ENCODE measurements around the gene PARD3.

Gene PARD3

DNA sequence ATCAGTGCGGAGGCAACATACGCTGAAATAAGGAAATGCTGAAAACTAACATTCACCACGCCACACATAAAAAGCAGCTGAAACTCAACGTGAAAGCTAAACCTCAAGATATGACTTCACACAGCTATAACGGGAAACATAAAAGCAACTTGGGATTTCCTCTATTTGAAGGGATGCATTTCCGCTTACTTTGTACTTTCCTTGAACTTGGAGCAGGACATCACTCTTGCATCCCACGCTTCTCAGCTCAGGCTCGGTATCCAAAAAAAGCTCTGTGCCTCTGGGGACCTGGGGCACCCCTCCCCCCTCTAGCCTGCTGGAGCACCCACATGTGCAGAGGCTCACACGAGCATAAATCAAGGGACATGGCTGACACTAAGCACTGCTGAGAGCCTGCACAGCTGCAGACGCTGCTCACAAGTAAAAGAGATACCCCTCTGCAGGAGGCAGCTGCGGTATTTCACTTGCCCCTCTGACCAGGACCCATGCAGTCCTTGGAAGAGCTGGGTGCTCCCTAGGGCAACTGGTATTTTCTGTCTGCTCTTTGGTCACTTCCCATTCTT is 34.2 kb downstream of the PARD3 start:
- no peaks in the 10 kb centered on the region for H3K36me3 ChIP-seq
- H3K27me3 ChIP-seq (ENCODE audit: insufficient read depth, low read depth, severe bottlenecking) = no peaks in the 10 kb centered on the region
- DNase-seq = peak; percentile 26
- H3K4me3 ChIP-seq (ENCODE audit: low read depth, low read length) = no peak overlapping the region
- H3K27ac ChIP-seq = no peak overlapping the region
- TF ChIP-seq, protein P1, sequence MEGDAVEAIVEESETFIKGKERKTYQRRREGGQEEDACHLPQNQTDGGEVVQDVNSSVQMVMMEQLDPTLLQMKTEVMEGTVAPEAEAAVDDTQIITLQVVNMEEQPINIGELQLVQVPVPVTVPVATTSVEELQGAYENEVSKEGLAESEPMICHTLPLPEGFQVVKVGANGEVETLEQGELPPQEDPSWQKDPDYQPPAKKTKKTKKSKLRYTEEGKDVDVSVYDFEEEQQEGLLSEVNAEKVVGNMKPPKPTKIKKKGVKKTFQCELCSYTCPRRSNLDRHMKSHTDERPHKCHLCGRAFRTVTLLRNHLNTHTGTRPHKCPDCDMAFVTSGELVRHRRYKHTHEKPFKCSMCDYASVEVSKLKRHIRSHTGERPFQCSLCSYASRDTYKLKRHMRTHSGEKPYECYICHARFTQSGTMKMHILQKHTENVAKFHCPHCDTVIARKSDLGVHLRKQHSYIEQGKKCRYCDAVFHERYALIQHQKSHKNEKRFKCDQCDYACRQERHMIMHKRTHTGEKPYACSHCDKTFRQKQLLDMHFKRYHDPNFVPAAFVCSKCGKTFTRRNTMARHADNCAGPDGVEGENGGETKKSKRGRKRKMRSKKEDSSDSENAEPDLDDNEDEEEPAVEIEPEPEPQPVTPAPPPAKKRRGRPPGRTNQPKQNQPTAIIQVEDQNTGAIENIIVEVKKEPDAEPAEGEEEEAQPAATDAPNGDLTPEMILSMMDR (IDR thresholded peaks at IDR 0.05; ENCODE audit: low read depth, low read length) = no peak
- H3K9me3 ChIP-seq (ENCODE audit: severe bottlenecking) = no peaks in the 10 kb centered on the region

DNA sequence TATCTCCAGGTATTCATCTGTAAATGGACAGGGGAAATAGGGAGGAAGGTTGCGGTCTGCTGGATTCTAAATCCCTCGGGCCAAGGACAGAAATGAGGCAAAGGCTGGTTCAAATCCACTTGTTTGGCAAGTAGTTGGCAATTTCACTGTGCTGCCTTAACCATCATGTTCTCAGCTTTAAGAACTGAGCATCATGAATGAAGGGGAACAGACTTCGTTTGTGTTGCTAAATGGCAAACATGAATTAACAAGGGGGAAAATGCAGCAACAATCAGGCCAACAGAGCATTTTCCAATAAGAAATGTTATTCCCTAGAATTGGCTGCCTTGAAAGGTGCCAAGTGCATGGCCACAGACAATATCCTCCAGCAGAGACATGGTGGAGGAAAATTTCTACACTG is 36.9 kb downstream of the PARD3 start:
- TF ChIP-seq, protein P1 (IDR thresholded peaks at IDR 0.05; ENCODE audit: low read depth, low read length) = no peak

DNA sequence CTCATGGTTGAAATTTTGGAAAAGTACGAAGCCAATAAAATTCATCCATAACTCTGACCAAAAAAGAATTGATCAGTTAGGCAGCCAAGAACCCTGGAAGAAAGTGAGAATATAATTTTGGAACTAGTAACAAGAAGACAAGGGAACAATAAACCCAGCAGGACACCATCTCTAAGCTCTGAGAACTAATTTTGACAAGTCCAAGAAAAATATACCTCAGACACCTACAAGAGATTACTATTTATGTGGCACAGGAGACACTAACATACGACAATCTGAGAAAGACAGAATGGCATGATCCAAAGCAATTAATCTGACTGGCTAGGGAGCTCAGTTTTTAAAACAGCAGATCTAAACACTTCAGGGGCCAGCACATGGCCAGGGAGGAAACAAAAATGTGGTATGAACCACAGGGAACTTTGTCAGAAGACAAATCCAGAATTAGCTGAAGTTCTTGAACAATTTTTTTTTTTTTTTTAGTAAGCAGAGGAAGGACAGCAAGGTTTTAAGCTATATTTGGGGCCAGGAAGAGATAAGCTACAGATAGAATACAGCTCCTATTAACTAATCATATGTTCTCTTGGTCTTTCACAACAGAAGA is 38.9 kb downstream of the PARD3 start:
- Histone ChIP-seq H3K4me3 (ENCODE audit: low read depth, low read length) (no peak overlapping the region), H3K27ac (no peak overlapping the region), H3K36me3 (no peaks in the 10 kb centered on the region)

More for the DNA sequence above, 36.9 kb downstream of the PARD3 start:
- no peak for DNase-seq
- no peaks in the 10 kb centered on the region for H3K27me3 ChIP-seq (ENCODE audit: insufficient read depth, low read depth, severe bottlenecking)
- H3K36me3 ChIP-seq = no peaks in the 10 kb centered on the region
- H3K9me3 ChIP-seq (ENCODE audit: severe bottlenecking) = no peaks in the 10 kb centered on the region
- no peak overlapping the region for H3K4me3 ChIP-seq (ENCODE audit: low read depth, low read length)
- H3K27ac ChIP-seq = no peak overlapping the region

DNA sequence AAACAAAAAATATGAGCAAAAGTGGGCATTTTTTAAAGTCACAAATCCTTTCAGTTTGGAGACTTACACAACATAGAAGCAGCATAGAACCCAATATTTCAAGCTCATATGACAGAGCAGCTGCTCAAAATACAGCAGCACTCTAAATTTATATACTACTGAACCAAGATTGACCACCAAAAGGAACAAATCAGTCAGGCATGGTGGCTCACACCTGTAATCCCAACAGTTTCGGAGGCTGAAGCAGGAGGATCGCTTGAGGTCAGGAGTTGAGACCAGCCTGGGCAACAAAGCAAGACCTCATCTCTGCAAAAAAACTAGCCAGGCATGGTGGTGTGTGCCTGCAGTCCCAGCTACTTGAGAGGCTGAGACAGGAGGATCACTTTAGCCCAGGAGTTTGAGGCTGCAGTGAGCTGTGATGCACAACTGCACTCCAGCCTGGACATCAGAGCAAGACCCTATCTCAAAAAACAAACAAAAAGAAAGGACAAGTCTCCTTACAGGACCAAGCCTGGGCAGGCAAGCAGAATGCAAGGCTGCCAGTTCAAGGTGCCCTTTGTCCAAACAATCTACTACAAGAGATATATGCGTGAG is 40.0 kb downstream of the PARD3 start:
- no peak for DNase-seq
- no peaks in the 10 kb centered on the region for H3K27me3 ChIP-seq (ENCODE audit: insufficient read depth, low read depth, severe bottlenecking)
- no peak overlapping the region for H3K4me3 ChIP-seq (ENCODE audit: low read depth, low read length)
- no peaks in the 10 kb centered on the region for H3K9me3 ChIP-seq (ENCODE audit: severe bottlenecking)
- H3K36me3 ChIP-seq = no peaks in the 10 kb centered on the region
- H3K27ac ChIP-seq = no peak overlapping the region
- TF ChIP-seq, protein P1 (IDR thresholded peaks at IDR 0.05; ENCODE audit: low read depth, low read length) = no peak

More for the DNA sequence above, 38.9 kb downstream of the PARD3 start:
- DNase-seq = no peak
- H3K27me3 ChIP-seq (ENCODE audit: insufficient read depth, low read depth, severe bottlenecking) = no peaks in the 10 kb centered on the region
- TF ChIP-seq, protein P1 (IDR thresholded peaks at IDR 0.05; ENCODE audit: low read depth, low read length) = no peak
- no peaks in the 10 kb centered on the region for H3K9me3 ChIP-seq (ENCODE audit: severe bottlenecking)

DNA sequence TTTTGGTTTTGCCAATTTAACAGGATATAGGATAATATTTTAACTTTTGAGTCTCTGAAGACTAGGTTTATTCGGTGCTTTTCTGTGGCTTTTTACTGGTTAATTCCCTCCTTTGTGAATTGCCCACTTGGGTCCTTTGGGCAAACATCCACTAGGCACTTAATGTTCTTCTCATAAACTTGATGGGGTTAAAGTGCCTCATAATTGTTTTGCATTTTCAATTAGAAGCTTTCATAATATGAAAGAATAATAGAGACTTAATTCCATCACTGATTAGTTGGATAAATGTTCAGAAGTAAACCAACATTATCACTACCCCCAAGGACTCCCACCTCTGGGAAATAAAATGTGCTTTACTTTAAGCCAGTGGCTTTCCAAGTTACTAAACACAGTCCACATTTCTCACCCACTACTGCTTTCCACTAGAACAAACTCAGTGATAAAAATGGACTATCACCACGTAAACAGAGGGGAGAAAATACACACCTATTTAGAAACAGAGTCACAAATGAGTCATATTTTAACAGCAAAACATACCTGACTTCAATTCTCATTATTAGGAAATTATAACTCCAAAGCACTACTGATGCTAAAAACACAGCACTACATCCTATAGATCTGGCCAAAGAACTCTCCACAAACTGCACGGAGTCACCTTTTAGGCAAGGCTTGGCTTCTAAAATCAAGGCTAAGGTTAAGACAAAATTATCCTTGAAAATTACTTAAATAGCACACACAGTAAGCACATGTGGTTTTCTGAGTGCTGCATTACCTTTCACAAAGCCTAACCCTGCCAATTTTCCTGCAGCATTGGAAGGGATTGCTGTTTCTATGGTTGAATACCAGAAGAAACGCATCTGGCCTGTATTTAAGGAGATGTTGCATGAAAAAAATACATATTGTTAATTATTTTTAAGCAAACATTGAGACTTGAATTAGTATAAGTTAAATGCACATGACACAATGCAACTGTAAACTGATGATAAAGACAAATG is 41.2 kb downstream of the PARD3 start:
- Histone ChIP-seq H3K9me3 (ENCODE audit: severe bottlenecking) (no peaks in the 10 kb centered on the region), H3K27ac (no peak overlapping the region), H3K36me3 (no peaks in the 10 kb centered on the region), H3K4me3 (ENCODE audit: low read depth, low read length) (no peak overlapping the region), H3K27me3 (ENCODE audit: insufficient read depth, low read depth, severe bottlenecking) (no peaks in the 10 kb centered on the region)
- TF ChIP-seq, protein P1 (IDR thresholded peaks at IDR 0.05; ENCODE audit: low read depth, low read length) = no peak
- no peak for DNase-seq

All from WERI-Rb-1 (cell line).